AG09309 (cell line): Measurements from ENCODE around the gene TMEM100.

ENCODE experiments used
- DNase-seq: peaks from one replicate; pipeline ENCODE4 v3.0.0-alpha.2; 2010; ENCODE audit warnings: low read depth
- H3K4me3 ChIP-seq: 2 replicates; pipeline ENCODE4 v1.5.1; 2011; ENCODE audit warnings: mild to moderate bottlenecking, low read depth, low read length, moderate library complexity; ENCODE audit not compliant: control insufficient read depth
- CTCF ChIP-seq: IDR thresholded peaks from 2 replicates; pipeline ENCODE4 v1.5.1; 2011; ENCODE audit warnings: mild to moderate bottlenecking, low read depth, low read length, inconsistent platforms; ENCODE audit not compliant: insufficient read depth, control insufficient read depth; ENCODE audit errors: missing control alignments

Gene TMEM100

GRCh38 chr17:55737976-55738501, 15.4 kb upstream of the TMEM100 start:
- DNase-seq: no peak
- H3K4me3 ChIP-seq: no peak overlapping the region
- TF ChIP-seq CTCF: no peak

DNA sequence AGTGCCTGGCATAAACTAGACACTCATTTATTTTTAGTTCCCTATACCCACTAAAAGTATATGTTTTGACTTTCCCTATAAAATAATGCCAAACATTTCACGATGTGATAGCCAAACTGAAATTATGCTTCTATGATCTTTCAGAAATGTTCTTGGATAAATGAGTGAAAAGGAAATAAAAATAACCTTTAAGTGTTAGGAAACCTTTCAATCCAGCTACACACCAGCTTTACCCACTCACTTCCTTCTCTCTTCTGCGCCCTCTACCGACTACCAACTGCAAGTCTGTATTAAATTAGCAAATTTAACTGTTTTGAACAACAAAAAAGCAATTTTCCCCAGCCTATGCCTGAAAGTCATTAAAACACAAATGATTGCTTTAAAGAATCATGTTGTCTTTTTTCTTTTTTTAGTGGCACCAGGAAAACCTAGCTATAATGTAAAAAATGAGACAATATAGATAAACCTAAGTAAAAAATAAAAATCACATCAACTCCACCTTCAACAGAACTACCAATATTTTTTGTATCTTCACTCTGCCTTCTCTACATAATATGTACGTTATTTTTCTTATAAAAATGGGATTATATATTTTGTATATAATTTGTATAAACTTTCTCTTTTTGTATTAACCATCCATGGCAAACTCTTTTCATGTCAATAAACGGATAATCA, 13.2 kb upstream of the TMEM100 start:
- peak; percentile 76 for TF ChIP-seq CTCF
- H3K4me3 ChIP-seq: no peak overlapping the region
- DNase-seq: no peak

- no peak for TF ChIP-seq CTCF
- no peak for DNase-seq
- no peak overlapping the region for H3K4me3 ChIP-seq
These were observed 11.6 kb upstream of the TMEM100 start for GRCh38 chr17:55734128-55734781.

GRCh38 chr17:55731586-55732250, 9.1 kb upstream of the TMEM100 start:
- no peak overlapping the region for H3K4me3 ChIP-seq
- DNase-seq: no peak
- TF ChIP-seq CTCF: no peak

DNA sequence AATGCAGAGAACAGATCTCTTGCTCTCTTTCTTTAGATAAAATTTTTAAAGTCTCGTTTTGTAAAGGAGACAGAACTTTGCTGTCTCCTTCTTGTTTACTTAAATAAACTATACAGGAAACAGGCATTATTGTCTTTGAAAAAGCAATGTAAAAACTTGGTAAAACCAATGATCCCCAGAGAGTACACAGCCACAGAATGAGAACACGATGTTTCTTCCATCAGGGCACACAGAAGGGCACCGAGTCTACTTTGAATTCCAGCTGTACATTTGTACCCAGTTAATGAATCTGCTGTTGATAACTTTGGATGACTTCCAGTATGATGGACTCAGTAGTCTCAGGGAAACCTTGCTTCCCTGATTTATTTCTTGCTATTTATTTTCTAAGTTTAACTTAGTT, 8.1 kb upstream of the TMEM100 start:
- no peak for DNase-seq

GRCh38 chr17:55730380-55730779, 7.7 kb upstream of the TMEM100 start:
- H3K4me3 ChIP-seq: no peak overlapping the region
- TF ChIP-seq CTCF: no peak
- no peak for DNase-seq

More for the DNA sequence above, 8.1 kb upstream of the TMEM100 start:
- H3K4me3 ChIP-seq: no peak overlapping the region
- no peak for TF ChIP-seq CTCF
